ENCODE measurements around the gene COX10.

GRCh38 chr17:14168582-14168981, 99.3 kb downstream of the COX10 start:
- TF ChIP-seq CSRNP3 (CRISPR knock-in tag; IDR thresholded peaks at IDR 0.05) (no peak), ARNTL (CRISPR knock-in tag; IDR thresholded peaks at IDR 0.05; ENCODE audit: borderline replicate concordance, low read depth) (no peak)
